GM12873 (cell line): ENCODE measurements around the gene RAB37.
A peak's percentile ranks its signal among the peaks of the same experiment; 100 is the strongest.

Experiments used
- TF ChIP-seq, protein P1 (sequence below): IDR thresholded peaks from 2 replicates; pipeline ENCODE4 v1.5.1; 2012; ENCODE audit warnings: low read depth, mild to moderate bottlenecking, moderate library complexity, low read length, control low read depth; ENCODE audit not compliant: insufficient read depth; ENCODE audit errors: missing control alignments

Gene RAB37

DNA sequence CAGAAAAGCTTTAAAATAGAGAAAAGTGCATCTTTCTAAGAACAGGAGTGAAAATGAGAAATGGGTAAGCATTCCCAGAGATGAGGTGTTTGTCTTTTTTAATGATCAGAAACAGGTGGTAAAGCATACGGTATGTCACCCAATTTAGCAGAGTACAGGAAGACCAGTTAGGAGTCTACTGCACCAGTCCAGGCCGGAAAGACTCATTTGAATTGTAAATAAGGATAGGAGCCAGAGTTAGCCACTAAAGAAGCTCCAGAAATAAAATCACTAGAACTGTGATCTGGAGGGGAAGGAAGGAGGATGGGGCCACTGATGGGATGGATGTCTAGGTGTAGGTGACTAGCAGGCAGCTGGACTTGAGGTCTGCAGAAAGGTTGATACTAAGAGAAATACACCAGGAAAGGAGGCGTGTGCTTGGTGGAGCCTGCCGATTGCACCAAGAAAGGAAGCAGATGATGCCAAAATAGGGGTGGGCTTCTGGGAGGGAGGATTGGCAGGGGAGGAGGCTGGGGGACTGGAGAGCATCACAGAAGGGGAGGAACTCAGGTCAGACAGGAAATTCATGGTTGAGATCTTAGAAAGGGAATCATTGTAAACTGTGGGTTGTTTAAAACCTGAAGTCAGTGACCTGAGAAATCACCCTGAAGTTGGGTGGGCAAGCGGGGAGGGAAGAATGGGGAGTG, 47.2 kb downstream of the RAB37 start:
- TF ChIP-seq, protein P1, sequence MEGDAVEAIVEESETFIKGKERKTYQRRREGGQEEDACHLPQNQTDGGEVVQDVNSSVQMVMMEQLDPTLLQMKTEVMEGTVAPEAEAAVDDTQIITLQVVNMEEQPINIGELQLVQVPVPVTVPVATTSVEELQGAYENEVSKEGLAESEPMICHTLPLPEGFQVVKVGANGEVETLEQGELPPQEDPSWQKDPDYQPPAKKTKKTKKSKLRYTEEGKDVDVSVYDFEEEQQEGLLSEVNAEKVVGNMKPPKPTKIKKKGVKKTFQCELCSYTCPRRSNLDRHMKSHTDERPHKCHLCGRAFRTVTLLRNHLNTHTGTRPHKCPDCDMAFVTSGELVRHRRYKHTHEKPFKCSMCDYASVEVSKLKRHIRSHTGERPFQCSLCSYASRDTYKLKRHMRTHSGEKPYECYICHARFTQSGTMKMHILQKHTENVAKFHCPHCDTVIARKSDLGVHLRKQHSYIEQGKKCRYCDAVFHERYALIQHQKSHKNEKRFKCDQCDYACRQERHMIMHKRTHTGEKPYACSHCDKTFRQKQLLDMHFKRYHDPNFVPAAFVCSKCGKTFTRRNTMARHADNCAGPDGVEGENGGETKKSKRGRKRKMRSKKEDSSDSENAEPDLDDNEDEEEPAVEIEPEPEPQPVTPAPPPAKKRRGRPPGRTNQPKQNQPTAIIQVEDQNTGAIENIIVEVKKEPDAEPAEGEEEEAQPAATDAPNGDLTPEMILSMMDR, result no peak

DNA sequence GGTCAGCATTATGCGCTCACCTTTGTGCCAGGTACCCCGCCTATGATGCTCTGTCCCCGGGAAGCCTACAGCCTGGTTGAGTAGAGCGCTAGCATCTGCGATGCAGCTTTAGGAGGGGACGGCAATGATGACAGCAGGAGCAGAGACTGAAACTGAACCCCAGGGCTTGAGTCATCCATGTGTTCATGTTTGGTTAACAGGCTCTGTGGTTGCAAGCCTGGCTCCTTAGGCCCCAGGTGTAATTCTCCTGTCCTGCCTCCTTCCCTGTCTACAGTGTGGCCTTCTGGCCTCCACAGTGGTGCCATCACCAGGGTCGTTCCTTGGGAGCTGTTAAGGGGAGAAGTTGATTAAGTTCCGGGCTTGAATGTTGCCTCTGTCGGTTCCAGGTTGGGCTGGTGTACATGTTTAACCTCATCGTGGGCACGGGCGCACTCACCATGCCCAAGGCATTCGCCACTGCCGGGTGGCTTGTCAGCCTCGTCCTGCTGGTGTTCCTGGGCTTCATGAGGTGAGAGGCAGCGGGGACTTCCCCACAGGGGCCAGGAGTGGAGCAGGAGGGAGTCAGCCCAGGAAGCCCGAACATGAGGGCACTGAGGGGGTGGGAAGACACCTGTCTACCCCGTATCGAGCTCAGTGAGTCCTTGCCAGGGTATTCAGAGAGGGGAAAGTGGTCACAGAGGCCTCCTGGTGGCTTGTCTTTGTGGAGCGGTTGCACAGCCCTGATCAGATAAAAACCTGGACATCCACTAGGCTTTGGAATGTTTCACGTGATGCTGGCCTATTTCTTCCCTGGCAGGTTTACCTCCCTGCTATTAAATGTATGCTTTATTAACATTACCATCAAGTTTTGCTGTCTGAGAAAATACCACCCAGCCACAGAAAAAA, 48.3 kb downstream of the RAB37 start:
- TF ChIP-seq, protein P1, result peak; percentile 11

DNA sequence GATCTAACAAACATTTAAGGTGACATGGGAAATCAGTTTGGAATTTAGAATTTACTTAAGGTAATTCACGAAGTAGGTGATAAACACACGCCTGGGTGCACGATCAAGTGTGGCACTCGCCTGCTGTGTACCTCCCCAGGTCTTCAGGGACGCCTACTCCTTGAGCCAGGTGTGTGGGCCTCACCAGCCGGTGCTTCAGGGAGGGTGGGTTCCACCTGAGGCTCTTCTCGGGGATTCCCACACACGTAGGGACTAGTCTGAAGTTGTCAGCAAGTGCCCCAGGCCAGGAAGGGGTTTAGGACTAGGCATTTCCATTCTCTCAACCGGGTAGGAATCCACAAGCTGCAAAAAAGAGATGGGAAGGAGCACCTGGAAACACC, 48.9 kb downstream of the RAB37 start:
- TF ChIP-seq, protein P1, result no peak

DNA sequence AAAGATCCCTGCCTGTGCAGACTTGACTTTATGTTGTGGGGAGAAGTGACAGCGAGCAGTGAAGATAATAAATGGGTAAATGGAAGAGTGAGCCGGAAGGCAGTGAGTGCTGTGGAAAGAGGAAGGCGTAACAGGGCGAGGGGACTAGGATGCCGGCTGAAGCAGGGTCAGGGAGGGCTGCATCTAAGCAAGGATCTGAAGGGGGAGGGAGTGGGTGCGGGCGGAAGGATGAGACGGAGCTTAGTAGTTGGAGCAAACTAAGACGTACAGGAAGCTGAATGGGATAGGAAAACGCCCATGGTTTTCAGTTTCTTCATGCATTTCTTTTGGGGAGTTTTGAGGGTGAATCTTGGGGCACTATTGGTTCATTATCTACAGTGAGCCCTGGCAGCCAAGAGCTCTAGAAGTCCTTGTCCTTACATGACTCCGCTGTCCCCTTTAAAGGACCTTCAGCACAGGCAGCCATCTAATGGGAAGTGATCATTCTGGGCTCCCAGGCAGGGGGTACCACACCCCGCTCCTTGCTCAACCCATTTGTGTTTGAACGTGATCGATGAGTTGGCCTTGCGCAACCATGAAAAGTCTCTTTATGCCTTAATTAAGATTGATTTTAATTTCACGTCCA, 49.5 kb downstream of the RAB37 start:
- TF ChIP-seq, protein P1, result no peak

DNA sequence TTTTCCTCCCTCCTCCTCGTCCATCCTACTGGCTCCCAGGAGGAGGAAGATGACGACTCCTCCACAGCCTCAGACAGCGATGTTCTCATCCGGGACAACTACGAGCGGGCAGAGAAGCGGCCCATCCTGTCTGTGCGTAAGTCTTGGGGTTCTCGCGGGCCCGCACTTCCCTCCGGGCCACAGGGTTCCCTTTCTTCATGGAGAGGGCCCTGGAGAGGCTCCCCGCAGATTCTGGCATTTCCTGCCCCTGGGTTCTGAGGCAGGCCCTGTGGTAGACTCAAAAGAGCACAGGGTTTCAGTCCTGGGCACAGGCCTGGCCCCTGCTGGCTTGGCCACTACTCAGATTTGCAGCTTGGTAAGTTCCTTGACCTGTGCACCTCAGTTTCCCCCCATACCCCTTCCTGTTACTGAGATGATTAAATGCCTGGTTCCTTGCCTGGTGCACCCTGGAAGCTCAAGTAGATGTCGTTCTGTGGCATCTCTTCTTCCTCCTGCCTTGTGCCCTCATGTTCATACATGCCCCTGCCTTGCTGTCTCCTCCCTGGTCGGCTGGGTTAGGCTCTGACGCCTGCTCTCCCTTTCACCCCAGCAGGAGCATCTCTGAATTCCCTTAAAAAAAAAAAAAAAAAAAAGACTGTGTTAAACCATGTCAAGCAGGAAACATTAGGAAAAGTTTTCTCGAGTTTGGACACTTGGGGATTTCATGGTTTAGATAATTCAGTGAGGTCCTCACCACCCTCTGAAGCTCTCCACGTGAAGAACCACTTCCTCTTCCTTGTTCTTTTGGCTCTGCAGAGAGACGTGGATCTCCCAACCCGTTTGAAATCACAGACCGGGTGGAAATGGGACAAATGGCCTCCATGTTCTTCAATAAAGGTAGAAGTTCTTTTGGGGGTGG, 53.4 kb downstream of the RAB37 start:
- TF ChIP-seq, protein P1, result no peak

DNA sequence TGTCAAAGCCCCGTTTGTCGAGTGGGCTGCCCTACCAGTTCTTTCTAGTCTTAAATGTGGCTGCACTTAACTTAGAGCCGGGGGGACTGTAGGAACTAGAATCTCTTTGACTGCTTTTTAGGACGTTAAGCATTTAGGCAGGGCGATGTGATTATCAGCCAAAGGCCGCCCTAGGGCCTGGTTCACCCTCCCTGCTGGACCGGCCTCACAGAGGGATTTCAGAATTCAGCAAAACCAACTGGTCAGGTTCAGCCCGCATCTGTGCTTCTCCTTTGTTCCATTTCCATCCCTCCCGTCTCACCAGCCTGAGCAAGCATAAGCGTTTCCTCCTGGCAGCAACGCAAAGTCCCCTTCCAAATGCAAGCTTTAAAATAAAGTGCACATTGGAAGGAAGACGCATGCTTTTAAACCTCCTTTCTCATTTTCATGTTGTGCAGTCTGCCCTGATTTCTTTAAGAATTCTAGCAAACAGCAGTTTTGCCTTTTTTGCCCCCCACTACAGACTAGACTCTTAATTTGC, 55.6 kb downstream of the RAB37 start:
- TF ChIP-seq, protein P1, result no peak
